Activated B cell treated with CpG ODN at 0.5 μM for 24 hours (primary cell): ENCODE results near the gene MYMK. TPM values are rescaled to one million over a fixed set of nuclear protein-coding genes. Genes with fewer than 3 reads are reported as not detected.

Experiments
- ATAC-seq: fragments of 200-7000 bp; cut with Tn5 transposase; one replicate; pipeline ENCODE4 v1.10.0; 2021; ENCODE audit warnings: low read depth, mild to moderate bottlenecking, moderate library complexity
- CTCF ChIA-PET: fragments of 350-600 bp; sonication (Branson Sonifier 250); formaldehyde crosslinking; loops from one replicate; lab custom pipeline; 2021; ENCODE audit warnings: antibody characterized with exemption; lab: Charles Lee
- POLR2A ChIA-PET: fragments of 350-600 bp; sonication (Branson Sonifier 250); formaldehyde crosslinking; loops from one replicate; lab custom pipeline; 2021; ENCODE audit warnings: antibody characterized with exemption; lab: Charles Lee
- DNase-seq: peaks from one replicate; pipeline ENCODE4 v3.0.0; 2022
- H3K27ac Mint-ChIP-seq: one replicate; pipeline ENCODE4 v1.8.0; 2020; ENCODE audit warnings: mixed read lengths
- H3K27me3 Mint-ChIP-seq: one replicate; pipeline ENCODE4 v1.8.0; 2021; ENCODE audit warnings: mixed read lengths
- H3K36me3 Mint-ChIP-seq: one replicate; pipeline ENCODE4 v1.8.0; 2021; ENCODE audit warnings: low read depth, mixed read lengths
- H3K4me1 Mint-ChIP-seq: one replicate; pipeline ENCODE4 v1.8.0; 2021; ENCODE audit warnings: mixed read lengths
- H3K4me3 Mint-ChIP-seq: one replicate; pipeline ENCODE4 v1.8.0; 2020; ENCODE audit warnings: mild to moderate bottlenecking, mixed read lengths
- H3K9me3 Mint-ChIP-seq: one replicate; pipeline ENCODE4 v1.8.0; 2020; ENCODE audit warnings: mixed read lengths
- CTCF ChIP-seq: fragments of 200-600 bp; IDR thresholded peaks from one replicate; pipeline ENCODE4 v1.8.0; 2022; ENCODE audit warnings: antibody characterized with exemption, mild to moderate bottlenecking
- intact Hi-C: fragments of 100-400 bp; cut with micrococcal nuclease; formaldehyde crosslinking; loops from one replicate; pipeline ENCODE4 v1.15.1; 2024
- total RNA-seq: library from RNA; stranded (reverse); gene quantifications from 2 replicates; pipeline ENCODE4 v1.2.3, GENCODE V29; 2022

The MYMK gene, protein sequence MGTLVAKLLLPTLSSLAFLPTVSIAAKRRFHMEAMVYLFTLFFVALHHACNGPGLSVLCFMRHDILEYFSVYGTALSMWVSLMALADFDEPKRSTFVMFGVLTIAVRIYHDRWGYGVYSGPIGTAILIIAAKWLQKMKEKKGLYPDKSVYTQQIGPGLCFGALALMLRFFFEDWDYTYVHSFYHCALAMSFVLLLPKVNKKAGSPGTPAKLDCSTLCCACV
- total RNA-seq, result not detected in 2 replicates

- H3K4me3 Mint-ChIP-seq, result no peak within 1 kb of the TSS
- no peaks in the 10 kb centered on the region for H3K36me3 Mint-ChIP-seq
- H3K9me3 Mint-ChIP-seq, result no peaks in the 10 kb centered on the region
- ChIA-PET CTCF (no interaction called here), POLR2A (no interaction called here)
- peaks cover 9% of the 10 kb centered on the region for H3K27me3 Mint-ChIP-seq
- intact Hi-C loops, result no loop called here
- no peak for ATAC-seq
- DNase-seq, result no peak
- H3K27ac Mint-ChIP-seq, result no peak within 1 kb of the TSS
- H3K4me1 Mint-ChIP-seq, result no peaks in the 10 kb centered on the region
- TF ChIP-seq CTCF, result no peak
Observed at GRCh38 chr9:133524679-133525228, at the start of gene MYMK. MYMK (minus strand) TSS chr9:133524959; CDS start chr9:133524844, 115 bp downstream.

GRCh38 chr9:133573791-133574515 is 49.2 kb upstream of the MYMK start:
- Mint-ChIP-seq H3K27ac (no peak overlapping the region), H3K27me3 (peaks cover 31% of the 10 kb centered on the region), H3K9me3 (no peaks in the 10 kb centered on the region), H3K4me1 (peaks cover 13% of the 10 kb centered on the region), H3K36me3 (no peaks in the 10 kb centered on the region), H3K4me3 (no peak overlapping the region)
- POLR2A ChIA-PET, result no interaction called here
- CTCF ChIA-PET, result no interaction called here
- DNase-seq, result no peak
- no peak for TF ChIP-seq CTCF
- intact Hi-C loops, result no loop called here
- ATAC-seq, result no peak

- ATAC-seq, result no peak
- CTCF ChIA-PET, result no interaction called here
- Mint-ChIP-seq H3K36me3 (no peaks in the 10 kb centered on the region), H3K4me1 (peaks cover 8% of the 10 kb centered on the region), H3K27ac (no peak overlapping the region), H3K27me3 (peaks cover 27% of the 10 kb centered on the region), H3K9me3 (no peaks in the 10 kb centered on the region), H3K4me3 (no peak overlapping the region)
- intact Hi-C loops, result no loop called here
- DNase-seq, result no peak
- TF ChIP-seq CTCF, result no peak
- POLR2A ChIA-PET, result no interaction called here
Observed at GRCh38 chr9:133572821-133573361, 48.1 kb upstream of the MYMK start.

DNA sequence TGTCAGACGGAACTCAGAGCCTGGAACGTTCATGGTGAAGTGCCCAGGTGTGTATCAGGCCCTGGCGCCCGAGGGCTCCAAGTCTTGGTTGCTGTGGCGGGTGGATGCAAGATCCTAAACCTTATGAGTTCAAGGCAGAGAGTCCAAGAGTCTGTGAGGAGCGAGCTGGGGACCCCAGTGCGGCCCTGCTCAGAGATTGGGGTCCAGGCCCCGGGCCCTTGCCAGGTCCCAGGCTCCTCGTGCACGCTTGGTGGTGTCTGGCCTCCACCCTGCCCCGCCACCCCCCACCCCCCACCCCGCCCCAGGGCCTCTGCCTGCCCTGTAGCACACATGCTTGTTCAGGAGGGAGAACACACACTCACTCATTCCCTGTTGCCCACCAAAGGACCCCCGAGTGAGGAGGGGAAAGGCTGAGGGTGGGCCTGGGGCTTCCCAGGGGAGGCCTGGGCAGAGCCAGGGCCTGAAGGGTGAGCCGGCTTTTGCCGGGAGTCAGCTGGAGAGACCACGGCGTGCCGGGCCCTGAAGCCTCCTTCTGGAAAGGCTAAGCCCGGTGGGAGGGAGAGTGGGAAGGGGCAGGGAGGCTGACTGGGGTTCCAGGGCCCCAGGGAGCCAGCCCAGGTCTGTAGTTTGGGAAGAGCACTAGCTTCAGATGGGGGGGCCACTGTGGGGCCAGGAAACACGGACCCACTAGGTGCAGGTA is 47.3 kb upstream of the MYMK start:
- H3K27ac Mint-ChIP-seq, result no peak overlapping the region
- H3K4me1 Mint-ChIP-seq, result peaks cover 6% of the 10 kb centered on the region
- H3K27me3 Mint-ChIP-seq, result peaks cover 26% of the 10 kb centered on the region
- H3K4me3 Mint-ChIP-seq, result no peak overlapping the region
- H3K9me3 Mint-ChIP-seq, result no peaks in the 10 kb centered on the region
- intact Hi-C loops, result no loop called here
- no peaks in the 10 kb centered on the region for H3K36me3 Mint-ChIP-seq
- ATAC-seq (no peak), DNase-seq (no peak)
- no peak for TF ChIP-seq CTCF
- ChIA-PET POLR2A (no interaction called here), CTCF (no interaction called here)
